ENCODE results near the gene AMZ1. TPM values are rescaled to one million over a fixed set of nuclear protein-coding genes. Genes with fewer than 3 reads are reported as not detected.
A peak's percentile ranks its signal among the peaks of the same experiment; 100 is the strongest.

AMZ1 gene
- total RNA-seq, 1 donor from 2014 or later = 1.2 TPM

GRCh38 chr7:2659556-2660358, 28.2 kb upstream of the AMZ1 start:
- Mint-ChIP-seq H3K4me3 (no peak overlapping the region), H3K27ac (no peak overlapping the region), H3K27me3 (no peaks in the 10 kb centered on the region), H3K9me3 (no peaks in the 10 kb centered on the region), H3K36me3 (peaks cover 6% of the 10 kb centered on the region), H3K4me1 (ENCODE audit: unreplicated experiment) (no peaks in the 10 kb centered on the region)
- DNase-seq (ENCODE audit: extremely low spot score, unreplicated experiment) = no peak
- TF ChIP-seq CTCF (conservative IDR thresholded peaks at IDR 0.05) = no peak

GRCh38 chr7:2660359-2661095, 27.5 kb upstream of the AMZ1 start:
- peak; percentile 52 for TF ChIP-seq CTCF (conservative IDR thresholded peaks at IDR 0.05)
- Mint-ChIP-seq H3K27ac (no peak overlapping the region), H3K9me3 (no peaks in the 10 kb centered on the region), H3K4me3 (no peak overlapping the region), H3K36me3 (peaks cover 6% of the 10 kb centered on the region), H3K4me1 (ENCODE audit: unreplicated experiment) (no peaks in the 10 kb centered on the region), H3K27me3 (no peaks in the 10 kb centered on the region)
- no peak for DNase-seq (ENCODE audit: extremely low spot score, unreplicated experiment)

- Mint-ChIP-seq H3K27me3 (no peaks in the 10 kb centered on the region), H3K4me1 (ENCODE audit: unreplicated experiment) (no peaks in the 10 kb centered on the region), H3K4me3 (no peak overlapping the region), H3K27ac (no peak overlapping the region), H3K36me3 (peaks cover 6% of the 10 kb centered on the region), H3K9me3 (no peaks in the 10 kb centered on the region)
- TF ChIP-seq CTCF (conservative IDR thresholded peaks at IDR 0.05) = peak; percentile 4
- no peak for DNase-seq (ENCODE audit: extremely low spot score, unreplicated experiment)
Measured at GRCh38 chr7:2661096-2661449, 26.9 kb upstream of the AMZ1 start.

GRCh38 chr7:2661602-2662272, 26.3 kb upstream of the AMZ1 start:
- Mint-ChIP-seq H3K27me3 (no peaks in the 10 kb centered on the region), H3K4me1 (ENCODE audit: unreplicated experiment) (no peaks in the 10 kb centered on the region), H3K9me3 (no peaks in the 10 kb centered on the region), H3K36me3 (peaks cover 6% of the 10 kb centered on the region), H3K27ac (no peak overlapping the region), H3K4me3 (no peak overlapping the region)
- DNase-seq (ENCODE audit: extremely low spot score, unreplicated experiment) = no peak
- TF ChIP-seq CTCF (conservative IDR thresholded peaks at IDR 0.05) = no peak

- DNase-seq (ENCODE audit: extremely low spot score, unreplicated experiment) = no peak
- Mint-ChIP-seq H3K4me1 (ENCODE audit: unreplicated experiment) (no peaks in the 10 kb centered on the region), H3K27me3 (no peaks in the 10 kb centered on the region), H3K9me3 (no peaks in the 10 kb centered on the region), H3K36me3 (no peaks in the 10 kb centered on the region), H3K4me3 (no peak overlapping the region), H3K27ac (no peak overlapping the region)
- TF ChIP-seq CTCF (conservative IDR thresholded peaks at IDR 0.05) = no peak
Measured at GRCh38 chr7:2662273-2663120, 25.5 kb upstream of the AMZ1 start.
